ENCODE results near the gene MARCHF10.

DNA sequence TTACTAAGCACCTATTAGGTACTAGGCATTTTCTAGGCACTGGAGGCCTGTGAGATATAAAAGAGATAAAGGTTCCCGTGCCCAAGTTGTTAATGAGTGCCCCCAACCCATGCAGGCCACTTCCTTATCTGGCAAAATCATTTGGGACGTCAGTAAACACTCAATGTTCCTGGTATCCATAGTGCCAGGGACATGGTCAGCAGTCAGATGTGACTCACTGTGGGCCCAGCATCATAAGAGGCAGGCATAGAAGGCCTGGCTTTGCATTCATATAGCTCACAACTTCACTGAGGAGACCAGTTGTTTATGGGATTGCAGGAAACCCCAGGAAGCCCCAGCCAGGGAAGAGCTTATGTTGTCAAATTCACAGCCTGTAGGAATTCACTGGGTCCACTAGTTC is 99.5 kb downstream of the MARCHF10 start:
- TF ChIP-seq SPI1 (IDR thresholded peaks at IDR 0.05; ENCODE audit: low read depth, low read length) (no peak), POLR2A (IDR thresholded peaks at IDR 0.05; ENCODE audit: low read depth, low read length) (no peak), PAX5 (IDR thresholded peaks at IDR 0.05; ENCODE audit: insufficient read depth, low read length, severe bottlenecking) (no peak), POLR2AphosphoS5 (IDR thresholded peaks at IDR 0.05; ENCODE audit: low read depth, low read length) (no peak), TAF1 (IDR thresholded peaks at IDR 0.05; ENCODE audit: low read depth, low read length) (no peak)

All from GM12891 (cell line).